ENCODE results near the gene SERPINA3.

SERPINA3 gene

DNA sequence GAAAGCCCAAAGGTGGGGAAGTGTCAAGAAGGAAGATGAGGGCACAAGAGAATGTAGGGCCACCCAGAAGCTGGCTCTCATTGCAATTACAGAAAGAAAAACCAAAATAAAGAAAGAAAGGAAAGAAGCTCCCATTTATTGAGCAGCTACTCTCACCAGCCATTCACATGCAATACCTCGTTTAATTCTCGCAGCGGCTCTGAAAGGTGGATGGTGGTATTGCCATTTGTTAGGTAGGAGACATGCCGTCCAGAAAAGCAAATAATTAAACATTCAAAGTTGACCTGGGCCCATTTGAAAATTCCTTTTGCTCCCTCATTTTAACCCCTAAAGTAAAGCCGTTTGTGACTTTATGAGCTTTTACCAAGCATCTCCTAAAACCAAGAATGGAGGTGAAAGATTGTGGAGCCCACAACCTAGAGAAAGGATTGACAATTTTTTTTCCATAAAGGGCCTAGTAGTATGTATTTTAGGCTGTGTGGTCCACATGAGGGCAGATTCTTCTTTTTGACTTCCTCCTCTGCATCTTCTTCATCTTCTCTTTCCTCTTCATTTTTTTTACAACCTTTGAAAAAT lies 5.3 kb downstream of the SERPINA3 start:
- TF ChIP-seq, protein P1, sequence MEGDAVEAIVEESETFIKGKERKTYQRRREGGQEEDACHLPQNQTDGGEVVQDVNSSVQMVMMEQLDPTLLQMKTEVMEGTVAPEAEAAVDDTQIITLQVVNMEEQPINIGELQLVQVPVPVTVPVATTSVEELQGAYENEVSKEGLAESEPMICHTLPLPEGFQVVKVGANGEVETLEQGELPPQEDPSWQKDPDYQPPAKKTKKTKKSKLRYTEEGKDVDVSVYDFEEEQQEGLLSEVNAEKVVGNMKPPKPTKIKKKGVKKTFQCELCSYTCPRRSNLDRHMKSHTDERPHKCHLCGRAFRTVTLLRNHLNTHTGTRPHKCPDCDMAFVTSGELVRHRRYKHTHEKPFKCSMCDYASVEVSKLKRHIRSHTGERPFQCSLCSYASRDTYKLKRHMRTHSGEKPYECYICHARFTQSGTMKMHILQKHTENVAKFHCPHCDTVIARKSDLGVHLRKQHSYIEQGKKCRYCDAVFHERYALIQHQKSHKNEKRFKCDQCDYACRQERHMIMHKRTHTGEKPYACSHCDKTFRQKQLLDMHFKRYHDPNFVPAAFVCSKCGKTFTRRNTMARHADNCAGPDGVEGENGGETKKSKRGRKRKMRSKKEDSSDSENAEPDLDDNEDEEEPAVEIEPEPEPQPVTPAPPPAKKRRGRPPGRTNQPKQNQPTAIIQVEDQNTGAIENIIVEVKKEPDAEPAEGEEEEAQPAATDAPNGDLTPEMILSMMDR (IDR thresholded peaks at IDR 0.05; ENCODE audit: insufficient read depth, low read depth, low read length, missing control alignments) = no peak
- H3K4me3 ChIP-seq (ENCODE audit: low read length) = no peak overlapping the region
- DNase-seq (ENCODE audit: low read depth) = no peak

DNA sequence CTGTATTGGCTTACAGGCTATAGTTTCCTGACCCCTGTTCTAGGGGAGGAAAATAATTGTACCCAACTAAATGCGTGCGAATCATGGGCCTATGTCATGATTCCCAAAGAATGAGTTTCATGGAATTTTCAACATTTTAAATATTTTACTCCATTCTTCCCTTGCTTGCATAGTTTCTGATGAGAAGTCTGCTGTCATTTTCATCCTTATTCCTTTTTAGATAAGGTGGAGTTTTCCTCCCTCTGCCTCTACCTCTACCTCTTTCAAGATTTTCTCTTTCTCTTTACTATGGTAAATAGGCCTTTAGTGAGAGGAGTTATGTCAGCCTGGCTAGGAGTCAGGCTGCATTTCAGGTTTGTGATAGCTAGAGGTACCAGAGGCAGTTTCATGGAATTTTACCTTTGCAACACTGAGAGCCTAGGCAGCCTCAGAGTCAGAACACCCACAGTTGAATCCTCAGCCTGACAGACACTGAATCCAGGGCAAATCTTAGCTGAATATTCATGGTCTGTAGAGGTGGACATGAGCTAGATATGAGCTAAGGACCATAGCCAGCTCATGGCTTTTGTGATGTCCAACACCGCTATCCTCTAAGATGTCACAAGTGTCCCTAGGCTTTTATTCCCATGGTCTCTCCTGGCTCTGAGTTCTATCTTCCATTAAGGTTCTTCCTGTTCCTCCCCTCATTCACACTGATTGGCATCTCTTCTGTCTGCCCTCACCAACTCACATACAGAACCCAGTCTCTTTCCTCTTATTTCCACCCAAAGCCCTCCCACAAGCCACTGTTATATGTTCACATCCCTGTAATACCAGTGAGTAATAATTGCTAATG lies 6.0 kb downstream of the SERPINA3 start:
- TF ChIP-seq, protein P1 (IDR thresholded peaks at IDR 0.05; ENCODE audit: insufficient read depth, low read depth, low read length, missing control alignments) = no peak

DNA sequence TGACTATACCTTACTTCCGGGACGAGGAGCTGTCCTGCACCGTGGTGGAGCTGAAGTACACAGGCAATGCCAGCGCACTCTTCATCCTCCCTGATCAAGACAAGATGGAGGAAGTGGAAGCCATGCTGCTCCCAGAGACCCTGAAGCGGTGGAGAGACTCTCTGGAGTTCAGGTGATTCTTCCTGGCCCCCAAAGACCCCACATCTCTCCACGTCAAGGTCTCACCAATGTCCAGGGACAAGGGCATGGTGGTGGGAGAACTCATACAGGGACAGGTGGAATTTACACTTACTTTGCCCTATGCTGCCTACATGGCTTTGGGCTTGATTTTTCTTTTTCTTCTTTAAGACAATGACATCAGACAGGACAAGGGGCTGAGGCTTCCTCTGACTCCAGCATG lies 7.1 kb downstream of the SERPINA3 start:
- H3K4me3 ChIP-seq (ENCODE audit: low read length) = no peak overlapping the region
- TF ChIP-seq, protein P1 (IDR thresholded peaks at IDR 0.05; ENCODE audit: insufficient read depth, low read depth, low read length, missing control alignments) = no peak
- DNase-seq (ENCODE audit: low read depth) = no peak

More for the DNA sequence above, 6.0 kb downstream of the SERPINA3 start:
- DNase-seq (ENCODE audit: low read depth) = no peak
- H3K4me3 ChIP-seq (ENCODE audit: low read length) = no peak overlapping the region

DNA sequence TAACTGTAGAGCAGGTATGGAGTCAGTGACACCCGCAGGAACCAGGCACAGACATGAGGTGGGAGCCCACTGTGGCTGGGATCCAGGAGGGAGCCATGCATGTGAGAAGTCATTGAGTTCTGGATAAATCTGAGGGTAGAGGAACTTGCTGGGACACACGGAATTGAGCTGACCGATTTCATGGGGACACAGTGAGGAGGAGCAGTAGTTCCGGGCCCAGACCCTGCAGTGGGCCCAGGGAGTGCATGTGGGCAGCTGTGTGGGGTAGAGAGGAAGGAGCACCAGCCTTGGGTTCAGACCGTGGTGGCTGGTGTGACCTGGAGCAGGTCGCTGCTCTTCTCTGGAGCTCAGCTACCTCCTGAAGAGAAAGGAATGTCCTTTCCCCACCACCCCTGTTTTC lies 8.4 kb downstream of the SERPINA3 start:
- DNase-seq (ENCODE audit: low read depth) = no peak
- TF ChIP-seq, protein P1 (IDR thresholded peaks at IDR 0.05; ENCODE audit: insufficient read depth, low read depth, low read length, missing control alignments) = no peak
- H3K4me3 ChIP-seq (ENCODE audit: low read length) = no peak overlapping the region

DNA sequence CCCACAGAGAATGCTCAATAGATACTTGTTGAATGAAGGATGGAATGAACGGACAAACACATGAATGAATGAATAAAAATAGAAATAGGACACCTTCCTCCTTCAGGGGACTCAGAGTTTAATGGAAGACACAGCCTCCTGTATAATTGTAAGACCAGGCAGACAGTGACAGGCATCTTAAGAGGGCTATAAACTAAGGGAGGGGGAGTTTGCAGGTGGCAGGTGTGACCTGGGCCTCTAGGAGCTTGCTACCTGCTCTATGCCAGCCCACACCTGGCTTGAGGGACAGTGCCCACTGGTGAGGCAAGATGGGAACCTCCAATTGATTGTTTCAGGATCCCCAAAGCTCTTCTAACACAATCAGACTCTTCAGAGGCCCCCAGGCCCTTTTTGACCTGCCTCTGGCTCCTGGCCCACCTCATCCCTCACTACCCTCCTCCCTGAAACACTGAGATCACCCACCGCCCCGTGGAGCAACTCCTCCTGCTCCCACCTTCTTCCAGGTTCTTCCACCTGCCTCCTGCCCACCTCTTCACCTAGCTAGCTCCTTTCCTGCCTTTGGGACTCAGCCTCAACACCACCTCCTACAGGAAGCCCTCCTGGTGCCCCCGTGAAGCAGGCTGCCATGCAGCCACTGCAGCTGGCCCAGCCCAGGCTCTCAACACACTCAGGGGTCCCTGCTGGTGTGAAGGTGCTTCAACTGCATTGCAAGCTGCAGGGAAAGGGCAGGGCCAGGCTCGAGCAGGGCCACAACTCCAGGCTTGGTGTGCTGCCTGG lies 9.4 kb downstream of the SERPINA3 start:
- DNase-seq (ENCODE audit: low read depth) = no peak
- H3K4me3 ChIP-seq (ENCODE audit: low read length) = no peak overlapping the region
- TF ChIP-seq, protein P1 (IDR thresholded peaks at IDR 0.05; ENCODE audit: insufficient read depth, low read depth, low read length, missing control alignments) = no peak

DNA sequence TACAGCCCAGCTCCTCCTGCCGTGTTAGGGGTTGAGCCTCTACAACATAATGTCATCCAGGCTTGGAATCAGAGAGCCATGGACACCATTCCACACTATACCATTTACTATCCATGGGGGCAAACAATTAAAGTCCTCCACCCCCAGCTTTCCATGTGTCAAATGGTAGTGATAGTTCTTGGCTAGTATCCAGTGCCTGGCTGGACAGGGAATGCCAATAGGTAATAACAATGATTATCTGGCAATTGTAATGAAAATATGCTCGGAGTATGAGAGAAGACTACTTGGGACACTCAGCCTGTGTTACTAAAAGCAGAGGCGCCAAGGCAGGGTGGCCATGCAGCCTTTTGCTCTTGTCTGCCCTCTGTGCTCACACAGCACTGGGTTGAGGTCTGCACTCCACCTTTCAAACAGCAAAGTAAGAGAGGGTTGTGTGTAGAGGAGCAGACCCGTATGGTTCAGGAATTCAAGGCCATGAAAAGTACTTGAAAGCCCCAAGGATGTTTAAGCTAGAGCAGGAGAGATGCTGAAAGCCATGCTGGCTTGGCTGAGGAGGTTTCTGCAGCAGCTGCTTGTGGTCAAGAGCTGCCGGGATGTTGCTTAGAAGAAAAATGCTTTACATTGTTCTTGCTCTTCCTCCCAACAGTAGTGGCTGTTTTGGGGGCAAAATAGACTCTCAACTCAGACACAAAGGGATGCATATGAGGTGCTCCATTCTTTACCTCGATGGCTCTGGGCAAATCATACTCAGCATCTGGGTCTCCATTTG lies 10.6 kb downstream of the SERPINA3 start:
- TF ChIP-seq, protein P1 (IDR thresholded peaks at IDR 0.05; ENCODE audit: insufficient read depth, low read depth, low read length, missing control alignments) = no peak
- no peak overlapping the region for H3K4me3 ChIP-seq (ENCODE audit: low read length)
- no peak for DNase-seq (ENCODE audit: low read depth)
